ENCODE measurements around the gene BBS4. TPM values are rescaled to one million over a fixed set of nuclear protein-coding genes. Genes with fewer than 3 reads are reported as not detected.

Gene BBS4
- total and polyA plus RNA-seq, 5 donors from 2014 or later: 6.3 to 16.1 (median 12.8) TPM

DNA sequence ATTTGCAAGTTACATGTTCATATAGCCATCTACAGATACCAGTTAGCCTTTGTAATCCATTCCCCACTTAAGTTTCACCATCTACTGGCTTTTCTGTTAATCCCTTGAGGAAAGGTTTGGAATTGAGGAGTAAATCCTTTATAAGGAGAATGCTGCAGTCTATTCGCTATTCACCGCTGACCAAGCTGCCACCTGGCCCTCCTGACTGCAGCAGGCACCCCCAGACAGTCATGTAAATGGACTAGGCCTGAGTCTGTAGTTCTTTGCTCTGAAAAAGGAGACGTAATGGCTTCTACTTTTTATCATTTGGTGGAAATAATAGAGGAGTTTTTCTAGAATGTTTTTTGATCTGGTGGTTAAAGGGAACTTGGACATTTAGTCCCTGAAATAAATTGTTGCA is 3.2 kb upstream of the BBS4 start:
- H3K27ac ChIP-seq (ENCODE audit: insufficient read depth, low read length, poor library complexity, severe bottlenecking): no peak overlapping the region
- H3K4me3 ChIP-seq (ENCODE audit: low read depth, low read length): no peak overlapping the region
- ATAC-seq (ENCODE audit: low read depth in 2 of 2): no peak
- Mint-ChIP-seq H3K4me3 (peak overlapping the region in 2 of 4 donors; percentile 39 to 75), H3K4me1 (peaks cover 9 to 19% (median 13%) of the 10 kb centered on the region in 4 donors), H3K9me3 (no peaks in the 10 kb centered on the region), H3K36me3 (no peaks in the 10 kb centered on the region), H3K27me3 (peaks cover 12% of the 10 kb centered on the region), H3K27ac (no peak overlapping the region)
- peaks cover 18% of the 10 kb centered on the region for H3K4me1 ChIP-seq (ENCODE audit: control insufficient read depth, insufficient read depth, low read length, poor library complexity, severe bottlenecking)
- H3K27me3 ChIP-seq (ENCODE audit: control insufficient read depth, insufficient read depth, low read length): peaks cover 4% of the 10 kb centered on the region
- H3K36me3 ChIP-seq (ENCODE audit: control insufficient read depth, insufficient read depth, low read length): no peaks in the 10 kb centered on the region
- DNase-seq: no peak
- no peaks in the 10 kb centered on the region for H3K9me3 ChIP-seq (ENCODE audit: control insufficient read depth in 2 of 2, low read length in 2 of 2)

GRCh38 chr15:72685301-72685924 is 594 bp upstream of the BBS4 start:
- DNase-seq (no peak), ATAC-seq (ENCODE audit: low read depth in 2 of 2) (no peak)
- Mint-ChIP-seq H3K9me3 (no peaks in the 10 kb centered on the region), H3K4me1 (peaks cover 10 to 23% (median 13%) of the 10 kb centered on the region in 4 donors), H3K27me3 (no peaks in the 10 kb centered on the region), H3K4me3 (peak overlapping the region; percentile 96 to 98 (median 98)), H3K36me3 (no peaks in the 10 kb centered on the region), H3K27ac (peak overlapping the region; percentile 94 to 98 (median 95))
- no peaks in the 10 kb centered on the region for H3K36me3 ChIP-seq (ENCODE audit: control insufficient read depth, insufficient read depth, low read length)
- H3K9me3 ChIP-seq (ENCODE audit: control insufficient read depth in 2 of 2, low read length in 2 of 2): no peaks in the 10 kb centered on the region
- H3K27ac ChIP-seq (ENCODE audit: insufficient read depth, low read length, poor library complexity, severe bottlenecking): peak overlapping the region; percentile 84
- peak overlapping the region; percentile 97 for H3K4me3 ChIP-seq (ENCODE audit: low read depth, low read length)
- H3K4me1 ChIP-seq (ENCODE audit: control insufficient read depth, insufficient read depth, low read length, poor library complexity, severe bottlenecking): peaks cover 18% of the 10 kb centered on the region
- no peaks in the 10 kb centered on the region for H3K27me3 ChIP-seq (ENCODE audit: control insufficient read depth, insufficient read depth, low read length)

DNA sequence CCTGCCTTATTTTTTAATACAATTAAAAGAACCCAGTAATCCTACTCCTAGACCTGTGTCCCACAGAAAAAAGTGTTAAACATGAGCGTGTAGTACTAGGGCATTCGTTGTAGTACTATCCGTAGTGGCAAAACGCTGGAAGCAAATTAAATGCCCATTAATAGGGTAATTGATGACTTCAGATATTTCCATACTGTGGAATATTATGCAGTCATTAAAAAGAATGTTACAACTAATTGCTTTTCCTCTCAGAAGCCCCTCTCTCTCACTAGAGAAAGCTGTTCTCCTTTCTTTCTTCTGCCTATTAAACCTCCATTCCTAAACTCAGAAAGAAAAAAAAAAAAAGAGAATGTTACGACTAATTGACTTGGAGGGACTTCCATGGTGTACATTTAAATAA is 2.7 kb downstream of the BBS4 start:
- H3K27me3 ChIP-seq (ENCODE audit: control insufficient read depth, insufficient read depth, low read length): no peaks in the 10 kb centered on the region
- H3K36me3 Mint-ChIP-seq: peaks cover 3% of the 10 kb centered on the region
- no peaks in the 10 kb centered on the region for H3K36me3 ChIP-seq (ENCODE audit: control insufficient read depth, insufficient read depth, low read length)
- H3K27ac Mint-ChIP-seq: no peak overlapping the region
- no peak overlapping the region for H3K4me3 ChIP-seq (ENCODE audit: low read depth, low read length)
- no peaks in the 10 kb centered on the region for H3K27me3 Mint-ChIP-seq
- ATAC-seq (ENCODE audit: low read depth in 2 of 2): no peak
- H3K9me3 Mint-ChIP-seq: no peaks in the 10 kb centered on the region
- peak overlapping the region in 2 of 4 donors; percentile 24 to 75 for H3K4me3 Mint-ChIP-seq
- peaks cover 13 to 25% (median 16%) of the 10 kb centered on the region in 4 donors for H3K4me1 Mint-ChIP-seq
- no peak for DNase-seq
- H3K9me3 ChIP-seq (ENCODE audit: control insufficient read depth in 2 of 2, low read length in 2 of 2): no peaks in the 10 kb centered on the region
- peaks cover 18% of the 10 kb centered on the region for H3K4me1 ChIP-seq (ENCODE audit: control insufficient read depth, insufficient read depth, low read length, poor library complexity, severe bottlenecking)
- no peak overlapping the region for H3K27ac ChIP-seq (ENCODE audit: insufficient read depth, low read length, poor library complexity, severe bottlenecking)

GRCh38 chr15:72690938-72691337 is 4.9 kb downstream of the BBS4 start:
- ATAC-seq (ENCODE audit: low read depth in 2 of 2) (no peak), DNase-seq (no peak)
- Histone ChIP-seq H3K9me3 (ENCODE audit: control insufficient read depth in 2 of 2, low read length in 2 of 2) (no peaks in the 10 kb centered on the region), H3K4me3 (ENCODE audit: low read depth, low read length) (no peak overlapping the region), H3K36me3 (ENCODE audit: control insufficient read depth, insufficient read depth, low read length) (no peaks in the 10 kb centered on the region), H3K4me1 (ENCODE audit: control insufficient read depth, insufficient read depth, low read length, poor library complexity, severe bottlenecking) (peaks cover 9% of the 10 kb centered on the region), H3K27ac (ENCODE audit: insufficient read depth, low read length, poor library complexity, severe bottlenecking) (no peak overlapping the region), H3K27me3 (ENCODE audit: control insufficient read depth, insufficient read depth, low read length) (no peaks in the 10 kb centered on the region)
- Mint-ChIP-seq H3K4me3 (no peak overlapping the region), H3K36me3 (peaks cover 3% of the 10 kb centered on the region), H3K27me3 (no peaks in the 10 kb centered on the region), H3K27ac (no peak overlapping the region), H3K9me3 (peaks cover 0 to 2% (median 0%) of the 10 kb centered on the region in 7 donors), H3K4me1 (peaks cover 13 to 24% (median 16%) of the 10 kb centered on the region in 4 donors)

GRCh38 chr15:72698938-72699337 is 12.9 kb downstream of the BBS4 start:
- H3K36me3 ChIP-seq (ENCODE audit: control insufficient read depth, insufficient read depth, low read length): no peaks in the 10 kb centered on the region
- H3K4me3 ChIP-seq (ENCODE audit: low read depth, low read length): no peak overlapping the region
- Mint-ChIP-seq H3K27me3 (no peaks in the 10 kb centered on the region), H3K9me3 (peaks cover 0 to 2% (median 0%) of the 10 kb centered on the region in 7 donors), H3K4me3 (no peak overlapping the region), H3K36me3 (peaks cover 15% of the 10 kb centered on the region), H3K27ac (no peak overlapping the region), H3K4me1 (peaks cover 4 to 20% (median 13%) of the 10 kb centered on the region in 4 donors)
- DNase-seq: no peak
- ATAC-seq (ENCODE audit: low read depth in 2 of 2): no peak
- H3K27ac ChIP-seq (ENCODE audit: insufficient read depth, low read length, poor library complexity, severe bottlenecking): no peak overlapping the region
- H3K9me3 ChIP-seq (ENCODE audit: control insufficient read depth in 2 of 2, low read length in 2 of 2): no peaks in the 10 kb centered on the region
- no peaks in the 10 kb centered on the region for H3K27me3 ChIP-seq (ENCODE audit: control insufficient read depth, insufficient read depth, low read length)
- H3K4me1 ChIP-seq (ENCODE audit: control insufficient read depth, insufficient read depth, low read length, poor library complexity, severe bottlenecking): no peaks in the 10 kb centered on the region

DNA sequence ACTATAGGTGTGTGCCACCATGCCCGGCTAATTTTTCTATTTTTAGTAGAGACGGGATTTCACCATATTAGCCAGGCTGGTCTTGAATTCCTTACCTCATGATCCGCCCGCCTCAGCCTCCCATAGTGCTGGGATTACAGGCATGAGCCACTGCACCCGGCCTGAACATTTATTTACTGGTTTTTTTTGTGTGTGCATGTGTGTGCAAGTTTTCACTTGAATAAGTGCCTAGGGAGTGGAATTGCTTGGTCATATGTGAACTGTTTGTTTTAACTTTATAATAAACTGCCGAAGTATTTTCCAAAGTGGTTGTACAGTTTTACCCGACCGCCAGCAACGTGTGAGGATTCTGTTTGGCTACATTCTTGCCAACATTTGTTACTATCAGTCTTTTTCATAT is 14.1 kb downstream of the BBS4 start:
- Histone ChIP-seq H3K4me1 (ENCODE audit: control insufficient read depth, insufficient read depth, low read length, poor library complexity, severe bottlenecking) (no peaks in the 10 kb centered on the region), H3K36me3 (ENCODE audit: control insufficient read depth, insufficient read depth, low read length) (no peaks in the 10 kb centered on the region), H3K4me3 (ENCODE audit: low read depth, low read length) (no peak overlapping the region), H3K9me3 (ENCODE audit: control insufficient read depth in 2 of 2, low read length in 2 of 2) (no peaks in the 10 kb centered on the region), H3K27ac (ENCODE audit: insufficient read depth, low read length, poor library complexity, severe bottlenecking) (no peak overlapping the region), H3K27me3 (ENCODE audit: control insufficient read depth, insufficient read depth, low read length) (no peaks in the 10 kb centered on the region)
- Mint-ChIP-seq H3K27me3 (no peaks in the 10 kb centered on the region), H3K27ac (no peak overlapping the region), H3K36me3 (peaks cover 15% of the 10 kb centered on the region), H3K4me1 (peaks cover 4 to 15% (median 9%) of the 10 kb centered on the region in 4 donors), H3K4me3 (no peak overlapping the region), H3K9me3 (peaks cover 0 to 2% (median 0%) of the 10 kb centered on the region in 7 donors)
- no peak for DNase-seq
- no peak for ATAC-seq (ENCODE audit: low read depth in 2 of 2)

DNA sequence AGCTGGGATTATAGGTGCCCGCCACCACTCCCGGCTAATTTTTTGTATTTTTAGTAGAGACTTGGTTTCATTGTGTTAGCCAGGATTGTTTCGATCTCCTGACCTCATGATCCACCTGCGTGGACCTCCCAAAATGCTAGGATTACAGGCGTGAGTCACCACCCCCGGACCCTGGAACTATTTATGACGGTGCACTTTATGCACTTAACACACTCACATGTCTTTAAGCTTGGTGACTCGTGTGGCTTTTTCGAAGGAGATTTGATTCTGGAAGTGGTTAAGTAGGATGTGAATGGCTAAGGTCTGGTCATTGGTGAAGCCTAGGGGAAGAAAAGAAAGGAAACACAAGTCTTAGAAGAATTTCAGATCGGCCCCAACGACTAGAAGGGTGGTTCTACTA is 20.3 kb downstream of the BBS4 start:
- H3K27me3 ChIP-seq (ENCODE audit: control insufficient read depth, insufficient read depth, low read length): no peaks in the 10 kb centered on the region
- H3K4me1 ChIP-seq (ENCODE audit: control insufficient read depth, insufficient read depth, low read length, poor library complexity, severe bottlenecking): no peaks in the 10 kb centered on the region
- no peak overlapping the region for H3K27ac Mint-ChIP-seq
- H3K9me3 ChIP-seq (ENCODE audit: control insufficient read depth in 2 of 2, low read length in 2 of 2): no peaks in the 10 kb centered on the region
- no peak for ATAC-seq (ENCODE audit: low read depth in 2 of 2)
- H3K27ac ChIP-seq (ENCODE audit: insufficient read depth, low read length, poor library complexity, severe bottlenecking): no peak overlapping the region
- H3K27me3 Mint-ChIP-seq: no peaks in the 10 kb centered on the region
- H3K4me3 Mint-ChIP-seq: no peak overlapping the region
- H3K4me3 ChIP-seq (ENCODE audit: low read depth, low read length): no peak overlapping the region
- peaks cover 4% of the 10 kb centered on the region for H3K36me3 ChIP-seq (ENCODE audit: control insufficient read depth, insufficient read depth, low read length)
- H3K36me3 Mint-ChIP-seq: peaks cover 7% of the 10 kb centered on the region
- DNase-seq: no peak
- H3K4me1 Mint-ChIP-seq: peaks cover 0 to 12% (median 2%) of the 10 kb centered on the region in 4 donors
- H3K9me3 Mint-ChIP-seq: no peaks in the 10 kb centered on the region
